ENCODE data around the gene SAFB. TPM values are rescaled to one million over a fixed set of nuclear protein-coding genes. Genes with fewer than 3 reads are reported as not detected.

The SAFB gene
- total and polyA plus RNA-seq, 2 of the 13 experiments (the other 11 are each of a cell fraction or from before 2014, with no cell fraction given), result 21.0 to 28.4 TPM

- no peak for TF ChIP-seq ZBTB14 (CRISPR knock-in tag; IDR thresholded peaks at IDR 0.05)
- no peak for TF ChIP-seq ZNF251 (CRISPR knock-in tag; IDR thresholded peaks at IDR 0.05)
- no peak for TF ChIP-seq ZNF782 (CRISPR knock-in tag; IDR thresholded peaks at IDR 0.05; ENCODE audit: borderline replicate concordance)
- TF ChIP-seq PRDM15 (CRISPR knock-in tag; IDR thresholded peaks at IDR 0.05), result no peak
- TF ChIP-seq IRX3 (CRISPR knock-in tag; IDR thresholded peaks at IDR 0.05; ENCODE audit: borderline replicate concordance, low read depth), result no peak
- no peak for TF ChIP-seq WIZ (CRISPR knock-in tag; IDR thresholded peaks at IDR 0.05)
- no peak for TF ChIP-seq EED (CRISPR knock-in tag; IDR thresholded peaks at IDR 0.05)
- peak; percentile 74; the same call in 1 of the 2 replicates for TF ChIP-seq HOXA5 (CRISPR knock-in tag; IDR thresholded peaks at IDR 0.05)
- TF ChIP-seq ETV6 (CRISPR knock-in tag; conservative IDR thresholded peaks at IDR 0.05), result no peak
- TF ChIP-seq FOXK2 (IDR thresholded peaks at IDR 0.05), result peak; percentile 15; the same call in 1 of the 2 replicates
- TF ChIP-seq ZBTB43 (CRISPR knock-in tag; conservative IDR thresholded peaks at IDR 0.05), result no peak
- no peak for TF ChIP-seq NFIB (CRISPR knock-in tag; IDR thresholded peaks at IDR 0.05; ENCODE audit: borderline replicate concordance)
- TF ChIP-seq ZHX2 (IDR thresholded peaks at IDR 0.05; ENCODE audit: low read depth), result peak; percentile 92
- TF ChIP-seq ZHX2 (CRISPR knock-in tag; IDR thresholded peaks at IDR 0.05; ENCODE audit: borderline replicate concordance), result no peak
- TF ChIP-seq TCF7L2 (IDR thresholded peaks at IDR 0.05; ENCODE audit: low read depth, low read length), result no peak
- peak; percentile 89 for TF ChIP-seq ZNF317 (CRISPR knock-in tag; IDR thresholded peaks at IDR 0.05)
- TF ChIP-seq ZEB1 (IDR thresholded peaks at IDR 0.05; ENCODE audit: insufficient replicate concordance, low read depth), result no peak
These were observed 57.8 kb downstream of the SAFB start, which contains the start of the genes HSD11B1L and MICOS13 (continued) for GRCh38 chr19:5680437-5681368.
